ENCODE results near the gene TSEN2.

The TSEN2 gene

GRCh38 chr3:12561397-12561796, 77.1 kb downstream of the TSEN2 start:
- Histone ChIP-seq H3K9me3 (ENCODE audit: insufficient read depth, low read depth, low read length) (no peaks in the 10 kb centered on the region), H3K27me3 (ENCODE audit: insufficient read depth, low read length) (no peaks in the 10 kb centered on the region), H3K9ac (ENCODE audit: low read depth, low read length) (no peak overlapping the region), H3K4me3 (ENCODE audit: low read length) (no peak overlapping the region), H3K36me3 (ENCODE audit: insufficient read depth, low read depth, low read length) (no peaks in the 10 kb centered on the region), H3K27ac (ENCODE audit: low read length) (no peak overlapping the region), H3K4me1 (ENCODE audit: insufficient read depth, low read length) (peaks cover 19% of the 10 kb centered on the region)

DNA sequence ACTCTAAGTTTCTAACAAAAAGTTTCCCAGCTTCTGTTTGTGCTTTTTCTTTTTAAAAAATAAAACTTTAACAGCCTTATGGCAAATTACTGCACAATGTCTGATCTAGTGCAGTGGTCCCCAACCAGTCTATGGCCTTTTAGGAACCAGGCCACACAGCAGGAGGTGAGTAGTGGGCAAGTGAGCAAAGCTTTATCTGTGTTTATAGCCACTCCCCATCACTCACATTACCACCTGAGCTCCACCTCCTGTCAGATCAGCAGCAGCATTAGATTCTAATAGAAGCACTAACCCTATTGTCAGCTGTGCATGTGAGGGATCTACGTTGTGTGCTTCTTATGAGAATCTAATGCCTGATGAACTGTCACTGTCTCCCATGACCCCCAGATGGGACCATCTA, 78.2 kb downstream of the TSEN2 start:
- H3K4me1 ChIP-seq (ENCODE audit: insufficient read depth, low read length) = peaks cover 19% of the 10 kb centered on the region
- no peaks in the 10 kb centered on the region for H3K27me3 ChIP-seq (ENCODE audit: insufficient read depth, low read length)
- H3K9me3 ChIP-seq (ENCODE audit: insufficient read depth, low read depth, low read length) = no peaks in the 10 kb centered on the region
- no peak overlapping the region for H3K27ac ChIP-seq (ENCODE audit: low read length)
- H3K9ac ChIP-seq (ENCODE audit: low read depth, low read length) = no peak overlapping the region
- no peak overlapping the region for H3K4me3 ChIP-seq (ENCODE audit: low read length)
- H3K36me3 ChIP-seq (ENCODE audit: insufficient read depth, low read depth, low read length) = no peaks in the 10 kb centered on the region

- Histone ChIP-seq H3K27me3 (ENCODE audit: insufficient read depth, low read length) (no peaks in the 10 kb centered on the region), H3K9ac (ENCODE audit: low read depth, low read length) (no peak overlapping the region), H3K4me1 (ENCODE audit: insufficient read depth, low read length) (peaks cover 3% of the 10 kb centered on the region), H3K27ac (ENCODE audit: low read length) (no peak overlapping the region), H3K9me3 (ENCODE audit: insufficient read depth, low read depth, low read length) (no peaks in the 10 kb centered on the region), H3K36me3 (ENCODE audit: insufficient read depth, low read depth, low read length) (peaks cover 33% of the 10 kb centered on the region), H3K4me3 (ENCODE audit: low read length) (no peak overlapping the region)
Measured at GRCh38 chr3:12566976-12567375, 82.7 kb downstream of the TSEN2 start.

DNA sequence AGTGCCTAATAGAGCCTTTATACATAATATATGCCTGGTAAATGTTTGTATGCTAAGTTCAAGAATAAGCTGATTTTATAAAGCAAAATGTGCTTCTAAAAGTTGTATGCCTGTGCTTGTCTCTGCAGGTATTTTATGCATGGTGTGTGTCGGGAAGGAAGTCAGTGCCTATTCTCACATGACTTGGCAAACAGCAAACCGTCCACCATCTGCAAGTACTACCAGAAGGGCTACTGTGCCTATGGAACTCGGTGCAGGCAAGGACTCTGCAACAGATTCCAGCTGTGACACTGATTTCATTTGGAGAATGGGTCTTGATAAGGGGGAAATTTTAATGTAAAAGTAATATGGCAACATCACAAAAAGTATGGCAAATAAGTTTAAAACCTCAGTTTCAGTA, 84.5 kb downstream of the TSEN2 start:
- Histone ChIP-seq H3K27me3 (ENCODE audit: insufficient read depth, low read length) (no peaks in the 10 kb centered on the region), H3K4me1 (ENCODE audit: insufficient read depth, low read length) (no peaks in the 10 kb centered on the region; the same call in 1 of the 2 replicates), H3K27ac (ENCODE audit: low read length) (no peak overlapping the region), H3K9ac (ENCODE audit: low read depth, low read length) (no peak overlapping the region), H3K9me3 (ENCODE audit: insufficient read depth, low read depth, low read length) (no peaks in the 10 kb centered on the region), H3K36me3 (ENCODE audit: insufficient read depth, low read depth, low read length) (peaks cover 49% of the 10 kb centered on the region), H3K4me3 (ENCODE audit: low read length) (no peak overlapping the region)

DNA sequence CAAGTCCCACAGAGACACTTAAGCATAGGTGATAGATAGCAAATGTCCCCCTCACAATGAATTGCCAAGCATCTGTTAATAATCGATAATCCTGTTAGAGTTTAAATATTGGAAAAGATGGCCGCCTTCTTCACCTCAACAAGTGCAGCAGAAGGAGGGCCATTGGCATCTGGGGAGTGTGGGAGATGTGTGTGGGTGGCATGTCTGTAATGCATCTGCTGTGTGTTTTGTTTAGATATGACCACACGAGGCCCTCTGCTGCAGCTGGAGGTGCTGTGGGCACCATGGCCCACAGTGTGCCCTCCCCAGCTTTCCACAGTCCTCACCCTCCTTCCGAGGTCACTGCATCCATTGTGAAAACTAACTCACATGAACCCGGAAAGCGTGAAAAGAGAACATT, 85.6 kb downstream of the TSEN2 start:
- H3K36me3 ChIP-seq (ENCODE audit: insufficient read depth, low read depth, low read length) = peaks cover 60% of the 10 kb centered on the region
- H3K4me3 ChIP-seq (ENCODE audit: low read length) = no peak overlapping the region

GRCh38 chr3:12571986-12572385, 87.7 kb downstream of the TSEN2 start:
- Histone ChIP-seq H3K4me3 (ENCODE audit: low read length) (no peak overlapping the region), H3K9ac (ENCODE audit: low read depth, low read length) (no peak overlapping the region), H3K4me1 (ENCODE audit: insufficient read depth, low read length) (no peaks in the 10 kb centered on the region), H3K27ac (ENCODE audit: low read length) (no peak overlapping the region), H3K27me3 (ENCODE audit: insufficient read depth, low read length) (no peaks in the 10 kb centered on the region), H3K9me3 (ENCODE audit: insufficient read depth, low read depth, low read length) (no peaks in the 10 kb centered on the region), H3K36me3 (ENCODE audit: insufficient read depth, low read depth, low read length) (peaks cover 81% of the 10 kb centered on the region)

More for the DNA sequence above, 85.6 kb downstream of the TSEN2 start:
- Histone ChIP-seq H3K27ac (ENCODE audit: low read length) (no peak overlapping the region), H3K9me3 (ENCODE audit: insufficient read depth, low read depth, low read length) (no peaks in the 10 kb centered on the region), H3K9ac (ENCODE audit: low read depth, low read length) (no peak overlapping the region), H3K4me1 (ENCODE audit: insufficient read depth, low read length) (no peaks in the 10 kb centered on the region; the same call in 1 of the 2 replicates), H3K27me3 (ENCODE audit: insufficient read depth, low read length) (no peaks in the 10 kb centered on the region)

GRCh38 chr3:12574131-12574530, 89.9 kb downstream of the TSEN2 start:
- Histone ChIP-seq H3K4me1 (ENCODE audit: insufficient read depth, low read length) (no peaks in the 10 kb centered on the region), H3K36me3 (ENCODE audit: insufficient read depth, low read depth, low read length) (peaks cover 95% of the 10 kb centered on the region), H3K9ac (ENCODE audit: low read depth, low read length) (no peak overlapping the region), H3K9me3 (ENCODE audit: insufficient read depth, low read depth, low read length) (no peaks in the 10 kb centered on the region), H3K27me3 (ENCODE audit: insufficient read depth, low read length) (no peaks in the 10 kb centered on the region), H3K4me3 (ENCODE audit: low read length) (no peak overlapping the region), H3K27ac (ENCODE audit: low read length) (no peak overlapping the region)

DNA sequence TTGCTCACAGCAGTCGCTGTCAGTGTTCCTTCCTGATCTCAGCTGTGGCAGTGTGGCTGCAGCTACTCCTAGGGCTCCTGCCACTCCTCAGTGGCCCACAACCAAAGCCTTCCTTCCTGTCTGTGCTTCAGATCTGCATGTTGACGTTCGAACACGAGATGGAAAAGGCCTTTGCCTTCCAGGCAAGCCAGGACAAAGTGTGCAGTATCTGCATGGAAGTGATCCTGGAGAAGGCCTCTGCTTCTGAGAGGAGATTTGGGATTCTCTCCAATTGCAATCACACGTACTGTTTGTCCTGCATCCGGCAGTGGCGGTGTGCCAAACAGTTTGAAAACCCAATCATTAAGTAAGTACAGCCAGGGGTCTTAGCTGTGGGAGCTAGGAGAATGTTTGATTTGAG, 90.4 kb downstream of the TSEN2 start:
- Histone ChIP-seq H3K36me3 (ENCODE audit: insufficient read depth, low read depth, low read length) (peaks cover 95% of the 10 kb centered on the region), H3K4me3 (ENCODE audit: low read length) (no peak overlapping the region), H3K27me3 (ENCODE audit: insufficient read depth, low read length) (no peaks in the 10 kb centered on the region), H3K9ac (ENCODE audit: low read depth, low read length) (no peak overlapping the region), H3K27ac (ENCODE audit: low read length) (no peak overlapping the region), H3K4me1 (ENCODE audit: insufficient read depth, low read length) (no peaks in the 10 kb centered on the region), H3K9me3 (ENCODE audit: insufficient read depth, low read depth, low read length) (no peaks in the 10 kb centered on the region)

DNA sequence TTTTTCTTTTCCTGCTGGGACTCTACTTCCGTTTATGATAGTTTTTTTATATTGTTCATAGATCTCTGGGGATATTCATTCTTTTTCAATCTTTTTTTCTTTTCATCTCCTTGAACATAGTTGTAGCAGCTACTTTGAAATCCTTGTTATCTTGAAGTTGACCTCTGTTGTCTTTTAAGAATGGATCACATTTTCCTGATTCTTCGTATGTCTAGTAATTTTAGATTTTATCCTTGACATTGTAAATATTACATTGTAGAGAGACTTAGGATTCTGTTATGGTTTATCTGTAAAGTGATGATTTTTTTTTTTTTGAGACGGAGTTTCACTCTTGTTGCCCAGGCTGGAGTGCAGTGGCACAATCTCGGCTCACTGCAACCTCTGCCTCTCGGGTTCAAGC, 93.1 kb downstream of the TSEN2 start:
- Histone ChIP-seq H3K27ac (ENCODE audit: low read length) (no peak overlapping the region), H3K4me1 (ENCODE audit: insufficient read depth, low read length) (no peaks in the 10 kb centered on the region), H3K36me3 (ENCODE audit: insufficient read depth, low read depth, low read length) (peaks cover 91% of the 10 kb centered on the region), H3K4me3 (ENCODE audit: low read length) (no peak overlapping the region), H3K9ac (ENCODE audit: low read depth, low read length) (no peak overlapping the region), H3K9me3 (ENCODE audit: insufficient read depth, low read depth, low read length) (no peaks in the 10 kb centered on the region), H3K27me3 (ENCODE audit: insufficient read depth, low read length) (no peaks in the 10 kb centered on the region)

DNA sequence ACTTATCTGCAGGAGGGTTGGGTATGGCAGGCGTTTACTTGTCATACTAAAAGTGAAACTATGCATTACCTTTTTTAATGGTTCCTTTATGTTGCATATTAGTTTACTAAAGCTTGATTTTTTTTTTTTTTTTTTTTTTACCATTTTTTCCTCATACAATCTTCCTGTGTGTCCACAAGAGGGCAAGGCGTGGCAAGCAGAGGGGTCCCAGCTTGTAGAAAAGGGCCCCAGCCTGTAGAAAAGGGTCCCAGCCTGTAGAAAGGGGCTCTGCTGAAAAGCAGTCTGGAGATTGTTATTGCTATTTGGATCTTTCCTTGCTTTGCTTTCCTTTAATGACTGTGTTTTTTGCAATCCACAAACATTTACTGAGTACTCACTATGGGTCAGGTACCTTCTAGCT, 94.5 kb downstream of the TSEN2 start:
- Histone ChIP-seq H3K4me1 (ENCODE audit: insufficient read depth, low read length) (no peaks in the 10 kb centered on the region), H3K9me3 (ENCODE audit: insufficient read depth, low read depth, low read length) (no peaks in the 10 kb centered on the region), H3K27ac (ENCODE audit: low read length) (no peak overlapping the region), H3K4me3 (ENCODE audit: low read length) (no peak overlapping the region), H3K27me3 (ENCODE audit: insufficient read depth, low read length) (no peaks in the 10 kb centered on the region), H3K9ac (ENCODE audit: low read depth, low read length) (no peak overlapping the region), H3K36me3 (ENCODE audit: insufficient read depth, low read depth, low read length) (peaks cover 93% of the 10 kb centered on the region)

GRCh38 chr3:12579456-12579855, 95.2 kb downstream of the TSEN2 start:
- H3K4me1 ChIP-seq (ENCODE audit: insufficient read depth, low read length) = no peaks in the 10 kb centered on the region
- H3K27ac ChIP-seq (ENCODE audit: low read length) = no peak overlapping the region
- no peaks in the 10 kb centered on the region for H3K9me3 ChIP-seq (ENCODE audit: insufficient read depth, low read depth, low read length)
- H3K9ac ChIP-seq (ENCODE audit: low read depth, low read length) = no peak overlapping the region
- H3K36me3 ChIP-seq (ENCODE audit: insufficient read depth, low read depth, low read length) = peaks cover 93% of the 10 kb centered on the region
- H3K4me3 ChIP-seq (ENCODE audit: low read length) = no peak overlapping the region
- H3K27me3 ChIP-seq (ENCODE audit: insufficient read depth, low read length) = no peaks in the 10 kb centered on the region

DNA sequence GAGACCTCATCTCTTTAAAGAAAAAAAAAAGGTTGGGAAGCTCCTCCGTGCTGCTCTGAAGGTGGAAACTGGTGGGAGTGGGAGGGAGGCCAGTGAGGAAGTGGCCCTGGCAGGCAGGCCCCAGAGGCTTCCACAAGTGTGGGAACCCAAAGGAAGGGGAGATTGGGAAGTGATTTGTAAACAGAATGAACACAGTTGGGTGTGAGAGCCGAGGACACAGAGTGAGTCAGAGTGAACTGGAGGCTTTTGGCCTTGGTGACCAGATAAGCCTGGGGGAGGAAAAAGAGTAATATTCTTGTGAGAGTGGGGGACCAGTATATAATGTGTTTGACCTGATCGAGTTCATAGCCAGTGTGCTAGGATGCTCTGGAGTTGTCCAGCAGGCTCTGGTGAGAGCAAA, 95.6 kb downstream of the TSEN2 start:
- no peak overlapping the region for H3K4me3 ChIP-seq (ENCODE audit: low read length)
- no peaks in the 10 kb centered on the region for H3K9me3 ChIP-seq (ENCODE audit: insufficient read depth, low read depth, low read length)
- H3K36me3 ChIP-seq (ENCODE audit: insufficient read depth, low read depth, low read length) = peaks cover 93% of the 10 kb centered on the region
- no peak overlapping the region for H3K27ac ChIP-seq (ENCODE audit: low read length)
- no peaks in the 10 kb centered on the region for H3K4me1 ChIP-seq (ENCODE audit: insufficient read depth, low read length)
- H3K27me3 ChIP-seq (ENCODE audit: insufficient read depth, low read length) = no peaks in the 10 kb centered on the region
- no peak overlapping the region for H3K9ac ChIP-seq (ENCODE audit: low read depth, low read length)

DNA sequence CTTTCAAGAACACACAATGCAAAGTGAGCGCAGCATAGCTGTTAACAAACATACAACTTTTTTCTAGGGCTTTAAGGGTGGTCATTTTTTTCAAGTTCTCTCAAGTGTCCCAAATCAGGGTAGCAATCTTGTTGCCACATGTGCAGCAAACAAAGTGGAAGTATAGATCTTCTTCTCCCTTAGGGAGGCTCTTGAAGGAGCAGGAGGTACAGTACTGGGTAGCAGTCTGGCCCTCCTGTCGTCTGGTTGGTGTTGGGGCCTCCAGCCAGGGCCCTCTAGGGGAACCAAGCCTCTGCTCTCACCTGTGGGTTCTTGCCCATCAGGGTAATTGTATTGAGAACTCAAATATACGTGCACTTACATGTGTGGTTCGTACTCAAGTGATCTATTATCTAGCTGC, 98.5 kb downstream of the TSEN2 start:
- Histone ChIP-seq H3K36me3 (ENCODE audit: insufficient read depth, low read depth, low read length) (peaks cover 94% of the 10 kb centered on the region), H3K4me1 (ENCODE audit: insufficient read depth, low read length) (no peaks in the 10 kb centered on the region), H3K9me3 (ENCODE audit: insufficient read depth, low read depth, low read length) (no peaks in the 10 kb centered on the region), H3K27ac (ENCODE audit: low read length) (no peak overlapping the region), H3K9ac (ENCODE audit: low read depth, low read length) (no peak overlapping the region), H3K27me3 (ENCODE audit: insufficient read depth, low read length) (no peaks in the 10 kb centered on the region), H3K4me3 (ENCODE audit: low read length) (no peak overlapping the region)

All from iPS-20b (cell line).